HepG2 (cell line): ENCODE data around the gene VEZT. TPM values are rescaled to one million over a fixed set of nuclear protein-coding genes. Genes with fewer than 3 reads are reported as not detected.

Experiments
- ATAC-seq: fragments of 200-7000 bp; cut with Tn5 transposase; 3 replicates; pipeline ENCODE4 v1.9.1; 2020; ENCODE audit warnings: mild to moderate bottlenecking, moderate library complexity
- BruUV-seq: library from RNA; stranded (reverse); fragments of 400-500 nt; replicated peaks from 2 replicates; lab custom pipeline; 2021; lab: Mats Ljungman, UMichigan
- CTCF ChIA-PET: fragments of 300-600 bp; formaldehyde crosslinking; extraction: SDS; loops from one replicate; lab custom pipeline; 2021; ENCODE audit warnings: low total read pairs, inconsistent platforms, low intra/inter-chr PET ratio; lab: Yijun Ruan, JAX
- POLR2A ChIA-PET: fragments of 350-600 bp; sonication (Branson Sonifier 250); formaldehyde crosslinking; loops from one replicate; lab custom pipeline; 2020; ENCODE audit warnings: antibody characterized with exemption, inconsistent platforms; lab: Yijun Ruan, JAX
- DNase-seq: peaks from one replicate; pipeline ENCODE4 v3.0.0-alpha.2; 2015; ENCODE audit warnings: low spot score
- FAIRE-seq: peaks from 3 replicates; lab custom pipeline; 2011; peaks lifted over from hg19 to GRCh38; lab: Jason Lieb, UNC
- H2AFZ ChIP-seq: one replicate; pipeline ENCODE4 v1.6.1; 2011; ENCODE audit warnings: low read length, inconsistent platforms
- H3K27ac ChIP-seq: fragments of 300-600 bp; 3 replicates; pipeline ENCODE4 v1.8.0; 2011; ENCODE audit warnings: mixed run types, mild to moderate bottlenecking, mixed read lengths, low read length, inconsistent platforms; ENCODE audit not compliant: insufficient read depth; ENCODE audit errors: extremely low read length
- H3K27me3 ChIP-seq, 2 experiments: fragments of 200-600 bp in 1 of 2; 2 replicates in 1 of 2; 3 replicates in 1 of 2; pipeline versions ENCODE4 v1.6.0 to v1.8.0; 2011; ENCODE audit warnings: low read length in 2 of 2, mild to moderate bottlenecking in 2 of 2, moderate library complexity in 2 of 2, inconsistent platforms in 1 of 2; ENCODE audit not compliant: insufficient read depth in 2 of 2, control insufficient read depth in 1 of 2
- H3K36me3 ChIP-seq, 2 experiments: fragments of 200-600 bp in 1 of 2; replicated peaks in 1 of 2; 2 replicates in 1 of 2; 3 replicates in 1 of 2; pipeline versions ENCODE4 v1.5.1 to v1.8.0; 2011; ENCODE audit warnings: low read length in 2 of 2, inconsistent platforms in 1 of 2; ENCODE audit not compliant: insufficient read depth in 2 of 2, control insufficient read depth in 1 of 2
- H3K4me1 ChIP-seq: 2 replicates; pipeline ENCODE4 v1.5.1; 2012; ENCODE audit warnings: low read length, inconsistent platforms; ENCODE audit not compliant: insufficient read depth
- H3K4me2 ChIP-seq: 2 replicates; pipeline ENCODE4 v1.6.0; 2011; ENCODE audit warnings: low read depth, low read length, inconsistent platforms
- H3K4me3 ChIP-seq, 3 experiments: fragments of 200-600 bp in 1 of 3; sonication (generic), shearing (Covaris generic) in 1 of 3; replicated peaks in 1 of 3; 2 replicates each; pipeline ENCODE4 v1.5.1; 2011 to 2016; ENCODE audit warnings: low read length in 3 of 3, inconsistent platforms in 2 of 3, low read depth in 2 of 3, mild to moderate bottlenecking in 2 of 3, control low read depth in 1 of 3, mixed read lengths in 1 of 3; ENCODE audit not compliant: insufficient read depth in 1 of 3
- H3K79me2 ChIP-seq: one replicate; pipeline ENCODE4 v1.6.1; 2011; ENCODE audit warnings: low read length, inconsistent platforms; ENCODE audit not compliant: insufficient read depth
- H3K9ac ChIP-seq: 2 replicates; pipeline ENCODE4 v1.6.0; 2011; ENCODE audit warnings: mild to moderate bottlenecking, low read depth, low read length, inconsistent platforms; ENCODE audit not compliant: insufficient read depth
- H3K9me3 ChIP-seq: 2 replicates; pipeline ENCODE4 v1.5.1; 2012; ENCODE audit warnings: mild to moderate bottlenecking, low read length
- H4K20me1 ChIP-seq: 2 replicates; pipeline ENCODE4 v1.6.0; 2011; ENCODE audit warnings: inconsistent platforms, mild to moderate bottlenecking, low read length, moderate library complexity; ENCODE audit not compliant: insufficient read depth
- HDAC2 ChIP-seq: sonication (generic); formaldehyde crosslinking; IDR thresholded peaks from 2 replicates; pipeline ENCODE4 v1.4.0; 2020; ENCODE audit warnings: missing genetic modification reagents
- HNF4G ChIP-seq, 2 experiments: sonication (generic) in 1 of 2; formaldehyde crosslinking in 1 of 2; IDR thresholded peaks; 2 replicates each; pipeline versions ENCODE4 v1.4.0 to v1.6.1; 2011 to 2020; ENCODE audit warnings: borderline replicate concordance in 2 of 2, low read depth in 2 of 2, mild to moderate bottlenecking in 2 of 2, low read length in 1 of 2, missing genetic modification reagents in 1 of 2, moderate library complexity in 1 of 2
- NPAS2 ChIP-seq: sonication (generic); formaldehyde crosslinking; IDR thresholded peaks from 2 replicates; pipeline ENCODE4 v1.8.0; 2022; ENCODE audit warnings: mild to moderate bottlenecking, missing genetic modification reagents, borderline replicate concordance
- PHB2 ChIP-seq: fragments of 450-650 bp; IDR thresholded peaks from 2 replicates; pipeline ENCODE4 v1.6.1; 2018; ENCODE audit not compliant: partially characterized antibody
- YEATS2 ChIP-seq: sonication (generic); formaldehyde crosslinking; IDR thresholded peaks from 2 replicates; pipeline ENCODE4 v1.4.0; 2020; ENCODE audit warnings: missing genetic modification reagents, borderline replicate concordance
- ZFP36L2 ChIP-seq: sonication (generic); formaldehyde crosslinking; IDR thresholded peaks from 2 replicates; pipeline ENCODE4 v1.4.0; 2020; ENCODE audit warnings: missing genetic modification reagents
- ZNF362 ChIP-seq: sonication (generic); formaldehyde crosslinking; IDR thresholded peaks from 2 replicates; pipeline ENCODE4 v1.4.0; 2020; ENCODE audit warnings: missing genetic modification reagents, mild to moderate bottlenecking, borderline replicate concordance
- ZNF678 ChIP-seq: sonication (generic); formaldehyde crosslinking; IDR thresholded peaks from 2 replicates; pipeline ENCODE4 v1.4.0; 2020; ENCODE audit warnings: mild to moderate bottlenecking, missing genetic modification reagents
- WGBS: methylation state at CpG from one replicate; pipeline ENCODE4 v1.1.6; 2017; ENCODE audit warnings: low lambda C conversion rate; 5-methylcytosine and 5-hydroxymethylcytosine counted together
- in situ Hi-C: cut with HindIII; loops from 2 replicates; pipeline ENCODE4 v1.10.0; 2017; ENCODE audit warnings: low pct_unique_long_range_greater_than_20kb; ENCODE audit not compliant: extremely low pct_ligation_motif_present
- intact Hi-C: fragments of 100-400 bp; cut with micrococcal nuclease; formaldehyde crosslinking; loops from one replicate; pipeline ENCODE4 v1.10.0; 2022; ENCODE audit not compliant: unreplicated experiment
- polyA plus RNA-seq, 8 experiments: library from polyadenylated mRNA; depleted of rRNA in 3 of 8; stranded (reverse) in 7 of 8; unstranded in 1 of 8; fragments of >200 nt; fragmentation: Illumina TruSeq in 4 of 8; extraction: Trizol in 4 of 8; gene quantifications; 2 replicates each; pipeline versions ENCODE4 v1.2.1 to v1.2.3, GENCODE V29; 2011 to 2016; ENCODE audit warnings: low read depth in 4 of 8, missing spikeins in 1 of 8, mixed read lengths in 1 of 8; ENCODE audit not compliant: insufficient read depth in 1 of 8
- total RNA-seq, 5 experiments: library from RNA; depleted of rRNA; stranded (reverse); fragments of >200 nt; fragmentation: Illumina TruSeq; extraction: Trizol; gene quantifications; 2 replicates each; pipeline ENCODE4 v1.2.3, GENCODE V29; 2016; ENCODE audit warnings: low read depth in 1 of 5
- TF ChIP-seq, protein P1 (sequence below): sonication (generic); formaldehyde crosslinking; conservative IDR thresholded peaks from 2 replicates; pipeline ENCODE4 v1.4.0; 2020; ENCODE audit warnings: missing genetic modification reagents

The VEZT gene
- total and polyA plus RNA-seq, 2 of the 13 experiments (the other 11 are each of a cell fraction or from before 2014, with no cell fraction given) = 35.5 to 51.6 TPM

GRCh38 chr12:95291501-95291900 lies 73.9 kb downstream of the VEZT start:
- no TSS peak for BruUV-seq
- TF ChIP-seq ZFP36L2 (CRISPR knock-in tag) (no peak), HDAC2 (CRISPR knock-in tag) (no peak), YEATS2 (CRISPR knock-in tag) (no peak), ZNF678 (CRISPR knock-in tag) (no peak), PHB2 (no peak)
- TF ChIP-seq, protein P1, sequence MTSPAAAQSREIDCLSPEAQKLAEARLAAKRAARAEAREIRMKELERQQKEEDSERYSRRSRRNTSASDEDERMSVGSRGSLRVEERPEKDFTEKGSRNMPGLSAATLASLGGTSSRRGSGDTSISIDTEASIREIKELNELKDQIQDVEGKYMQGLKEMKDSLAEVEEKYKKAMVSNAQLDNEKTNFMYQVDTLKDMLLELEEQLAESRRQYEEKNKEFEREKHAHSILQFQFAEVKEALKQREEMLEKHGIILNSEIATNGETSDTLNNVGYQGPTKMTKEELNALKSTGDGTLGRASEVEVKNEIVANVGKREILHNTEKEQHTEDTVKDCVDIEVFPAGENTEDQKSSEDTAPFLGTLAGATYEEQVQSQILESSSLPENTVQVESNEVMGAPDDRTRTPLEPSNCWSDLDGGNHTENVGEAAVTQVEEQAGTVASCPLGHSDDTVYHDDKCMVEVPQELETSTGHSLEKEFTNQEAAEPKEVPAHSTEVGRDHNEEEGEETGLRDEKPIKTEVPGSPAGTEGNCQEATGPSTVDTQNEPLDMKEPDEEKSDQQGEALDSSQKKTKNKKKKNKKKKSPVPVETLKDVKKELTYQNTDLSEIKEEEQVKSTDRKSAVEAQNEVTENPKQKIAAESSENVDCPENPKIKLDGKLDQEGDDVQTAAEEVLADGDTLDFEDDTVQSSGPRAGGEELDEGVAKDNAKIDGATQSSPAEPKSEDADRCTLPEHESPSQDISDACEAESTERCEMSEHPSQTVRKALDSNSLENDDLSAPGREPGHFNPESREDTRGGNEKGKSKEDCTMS (CRISPR knock-in tag) = no peak
- ChIA-PET POLR2A (no interaction called here), CTCF (no interaction called here)
- DNase-seq = no peak
- Histone ChIP-seq H3K4me1 (no peaks in the 10 kb centered on the region), H4K20me1 (no peaks in the 10 kb centered on the region), H3K4me2 (no peak overlapping the region), H3K36me3 (peaks cover 5 to 10% of the 10 kb centered on the region in 2 experiments; a peak in 4 of 5 replicates), H2AFZ (no peak overlapping the region), H3K4me3 (no peak overlapping the region), H3K27ac (no peak overlapping the region), H3K79me2 (no peaks in the 10 kb centered on the region), H3K27me3 (no peaks in the 10 kb centered on the region), H3K9me3 (no peaks in the 10 kb centered on the region), H3K9ac (no peak overlapping the region)
- intact Hi-C loops = no loop called here
- no peak for ATAC-seq
- in situ Hi-C loops = no loop called here
- FAIRE-seq = no peak
- 100% methylated on average over 2 of the region's 2 CpGs for WGBS

- Histone ChIP-seq H3K27ac (no peak overlapping the region), H2AFZ (no peak overlapping the region), H3K27me3 (no peaks in the 10 kb centered on the region), H4K20me1 (no peaks in the 10 kb centered on the region), H3K4me2 (no peak overlapping the region), H3K79me2 (no peaks in the 10 kb centered on the region), H3K36me3 (peaks cover 8 to 18% of the 10 kb centered on the region in 2 experiments; a peak in 3 of 5 replicates), H3K4me1 (peaks cover 12% of the 10 kb centered on the region), H3K4me3 (no peak overlapping the region), H3K9ac (no peak overlapping the region), H3K9me3 (no peaks in the 10 kb centered on the region)
- in situ Hi-C loops (no loop called here), intact Hi-C loops (no loop called here)
- POLR2A ChIA-PET = interaction anchor here (1.0 kb wide), 1 partner anchor 19 kb away, joined by 3 read pairs; no protein-coding TSS in a partner anchor
- FAIRE-seq = peak; percentile 42
- 74% methylated on average over 5 of the region's 5 CpGs for WGBS
- no TSS peak for BruUV-seq
- peak; percentile 29 for DNase-seq
- TF ChIP-seq HNF4G (IDR thresholded peaks at IDR 0.05; ENCODE audit: borderline replicate concordance, low read depth, low read length) (0 out of 2 replicates have a peak, but pooled peaks have one; percentile 26), HNF4G (CRISPR knock-in tag; IDR thresholded peaks at IDR 0.05; ENCODE audit: borderline replicate concordance, low read depth) (no peak), NPAS2 (CRISPR knock-in tag) (no peak), ZNF362 (CRISPR knock-in tag) (peak; percentile 20; the same call in 1 of the 2 replicates)
- CTCF ChIA-PET = no interaction called here
- peak; percentile 71 for ATAC-seq
These were observed 81.3 kb downstream of the VEZT start for GRCh38 chr12:95298916-95299315.
